Liver (tissue), 9 donors: ENCODE results near the gene RGS14. TPM values are rescaled to one million over a fixed set of nuclear protein-coding genes. Genes with fewer than 3 reads are reported as not detected.

Experiments used
- DNase-seq: peaks from one replicate; pipeline ENCODE4 v3.0.0-alpha.2; 2017; ENCODE audit warnings: low spot score
- H3K27ac ChIP-seq, 2 donors: one replicate each; pipeline ENCODE4 v1.7.0; 2013; ENCODE audit warnings: inconsistent platforms in 2 of 2, low read length in 2 of 2, control low read depth in 1 of 2, low read depth in 1 of 2, mild to moderate bottlenecking in 1 of 2
- H3K27me3 ChIP-seq, 4 donors: one replicate each; pipeline versions ENCODE4 v1.6.1 to v1.7.0; 2013; ENCODE audit warnings: low read length in 3 of 4, inconsistent platforms in 1 of 4, mild to moderate bottlenecking in 1 of 4, moderate library complexity in 1 of 4; ENCODE audit not compliant: control insufficient read depth in 4 of 4, insufficient read depth in 4 of 4
- H3K36me3 ChIP-seq, 4 donors: one replicate each; pipeline versions ENCODE4 v1.6.1 to v1.7.0; 2013; ENCODE audit warnings: low read length in 3 of 4, mild to moderate bottlenecking in 3 of 4, low read depth in 1 of 4, moderate library complexity in 1 of 4; ENCODE audit not compliant: control insufficient read depth in 4 of 4, insufficient read depth in 3 of 4
- H3K4me1 ChIP-seq, 4 donors: one replicate each; pipeline versions ENCODE4 v1.6.1 to v1.7.0; 2013; ENCODE audit warnings: low read length in 3 of 4, mild to moderate bottlenecking in 3 of 4, moderate library complexity in 1 of 4; ENCODE audit not compliant: control insufficient read depth in 4 of 4, insufficient read depth in 4 of 4
- H3K4me3 ChIP-seq, 3 donors: one replicate each; pipeline versions ENCODE4 v1.6.1 to v1.7.0; 2013; ENCODE audit warnings: low read length in 3 of 3, control low read depth in 1 of 3, low read depth in 1 of 3, mild to moderate bottlenecking in 1 of 3
- H3K9ac ChIP-seq, 2 donors: one replicate each; pipeline ENCODE4 v1.7.0; 2013; ENCODE audit warnings: low read length in 2 of 2, mild to moderate bottlenecking in 2 of 2, moderate library complexity in 2 of 2, control low read depth in 1 of 2, low read depth in 1 of 2
- H3K9me3 ChIP-seq, 4 donors: one replicate each; pipeline versions ENCODE4 v1.6.1 to v1.7.0; 2013; ENCODE audit warnings: low read length in 3 of 4; ENCODE audit not compliant: control insufficient read depth in 4 of 4
- ATF3 ChIP-seq: IDR thresholded peaks from 2 replicates; pipeline ENCODE4 v1.6.1; 2016; ENCODE audit warnings: antibody characterized with exemption
- EGR1 ChIP-seq, 2 donors: IDR thresholded peaks; 2 replicates each; pipeline ENCODE4 v1.6.1; 2016 to 2018; ENCODE audit warnings: antibody characterized with exemption in 2 of 2, low read depth in 2 of 2
- FOXA1 ChIP-seq: IDR thresholded peaks from 2 replicates; pipeline ENCODE4 v1.6.1; 2016; ENCODE audit warnings: antibody characterized with exemption
- FOXA2 ChIP-seq: IDR thresholded peaks from 2 replicates; pipeline ENCODE4 v1.6.1; 2016; ENCODE audit warnings: antibody characterized with exemption
- GABPA ChIP-seq, 2 donors: IDR thresholded peaks in 1 of 2; conservative IDR thresholded peaks in 1 of 2; 2 replicates each; pipeline ENCODE4 v1.6.1; 2016; ENCODE audit warnings: antibody characterized with exemption in 2 of 2, mild to moderate bottlenecking in 1 of 2, moderate library complexity in 1 of 2
- HNF4A ChIP-seq, 2 donors: conservative IDR thresholded peaks; 2 replicates each; pipeline ENCODE4 v1.6.1; 2016; ENCODE audit warnings: antibody characterized with exemption in 2 of 2, mild to moderate bottlenecking in 2 of 2
- HNF4G ChIP-seq: IDR thresholded peaks from 2 replicates; pipeline ENCODE4 v1.6.1; 2016; ENCODE audit warnings: antibody characterized with exemption
- JUND ChIP-seq, 2 donors: IDR thresholded peaks; 2 replicates each; pipeline ENCODE4 v1.6.1; 2016; ENCODE audit warnings: antibody characterized with exemption in 2 of 2
- MAX ChIP-seq: IDR thresholded peaks from 2 replicates; pipeline ENCODE4 v1.6.1; 2016; ENCODE audit warnings: antibody characterized with exemption
- NR2F2 ChIP-seq: IDR thresholded peaks from 2 replicates; pipeline ENCODE4 v1.6.1; 2016; ENCODE audit warnings: antibody characterized with exemption
- RAD21 ChIP-seq, 2 donors: IDR thresholded peaks; 2 replicates each; pipeline ENCODE4 v1.6.1; 2016; ENCODE audit warnings: antibody characterized with exemption in 2 of 2, mild to moderate bottlenecking in 2 of 2
- RXRA ChIP-seq, 2 donors: IDR thresholded peaks; 2 replicates each; pipeline ENCODE4 v1.6.1; 2017 to 2018; ENCODE audit warnings: antibody characterized with exemption in 2 of 2, mild to moderate bottlenecking in 1 of 2
- TAF1 ChIP-seq: conservative IDR thresholded peaks from 2 replicates; pipeline ENCODE4 v1.6.1; 2016; ENCODE audit warnings: antibody characterized with exemption, mild to moderate bottlenecking
- YY1 ChIP-seq: IDR thresholded peaks from 2 replicates; pipeline ENCODE4 v1.6.1; 2016; ENCODE audit warnings: antibody characterized with exemption, mild to moderate bottlenecking
- WGBS: extraction: QIAGEN DNeasy Blood & Tissue Kit; methylation state at CpG from one replicate; pipeline ENCODE4 v1.1.7; 2013; 5-methylcytosine and 5-hydroxymethylcytosine counted together
- polyA plus RNA-seq, 2 donors: library from polyadenylated mRNA; stranded (reverse) in 1 of 2; unstranded in 1 of 2; fragments of 200-250 nt in 1 of 2; fragments of >200 nt in 1 of 2; fragmentation: Nextera tagmentation in 1 of 2; extraction: Ambion mirVana in 1 of 2; gene quantifications; one replicate each; pipeline versions ENCODE4 v1.2.1 to v1.2.3, GENCODE V29; 2013 to 2015
- total RNA-seq, 2 donors: library from RNA; depleted of rRNA; stranded (reverse); fragments of >200 nt; gene quantifications; one replicate each; pipeline ENCODE4 v1.2.3, GENCODE V29; 2014
- TF ChIP-seq, protein P1 (sequence below): IDR thresholded peaks from 2 replicates; pipeline ENCODE4 v1.6.1; 2016; ENCODE audit warnings: antibody characterized with exemption, mild to moderate bottlenecking
- TF ChIP-seq, protein P2 (sequence below): IDR thresholded peaks from 2 replicates; pipeline ENCODE4 v1.6.1; 2016; ENCODE audit warnings: antibody characterized with exemption
- donor health status: healthy.
- donor health status: healthy.
- donor health status: healthy.
- donor health status: healthy.
- donor health status: healthy.

Gene RGS14
- total and polyA plus RNA-seq, 4 donors = 10.2 to 53.8 (median 33.3) TPM

- no peak for DNase-seq
- H3K27me3 ChIP-seq = no peaks in the 10 kb centered on the region
- 92% methylated on average over 10 of the region's 10 CpGs for WGBS
Measured at GRCh38 chr5:177396807-177397206, 39.1 kb downstream of the RGS14 start.

GRCh38 chr5:177397875-177398390 lies 40.2 kb downstream of the RGS14 start:
- Histone ChIP-seq H3K9me3 (no peaks in the 10 kb centered on the region), H3K27me3 (no peaks in the 10 kb centered on the region)

More at GRCh38 chr5:177396807-177397206, 39.1 kb downstream of the RGS14 start:
- H3K27ac ChIP-seq = no peak overlapping the region
- H3K36me3 ChIP-seq = peaks cover 0 to 6% (median 0%) of the 10 kb centered on the region in 4 donors
- TF ChIP-seq FOXA1 (no peak), FOXA2 (no peak)
- TF ChIP-seq, protein P1, sequence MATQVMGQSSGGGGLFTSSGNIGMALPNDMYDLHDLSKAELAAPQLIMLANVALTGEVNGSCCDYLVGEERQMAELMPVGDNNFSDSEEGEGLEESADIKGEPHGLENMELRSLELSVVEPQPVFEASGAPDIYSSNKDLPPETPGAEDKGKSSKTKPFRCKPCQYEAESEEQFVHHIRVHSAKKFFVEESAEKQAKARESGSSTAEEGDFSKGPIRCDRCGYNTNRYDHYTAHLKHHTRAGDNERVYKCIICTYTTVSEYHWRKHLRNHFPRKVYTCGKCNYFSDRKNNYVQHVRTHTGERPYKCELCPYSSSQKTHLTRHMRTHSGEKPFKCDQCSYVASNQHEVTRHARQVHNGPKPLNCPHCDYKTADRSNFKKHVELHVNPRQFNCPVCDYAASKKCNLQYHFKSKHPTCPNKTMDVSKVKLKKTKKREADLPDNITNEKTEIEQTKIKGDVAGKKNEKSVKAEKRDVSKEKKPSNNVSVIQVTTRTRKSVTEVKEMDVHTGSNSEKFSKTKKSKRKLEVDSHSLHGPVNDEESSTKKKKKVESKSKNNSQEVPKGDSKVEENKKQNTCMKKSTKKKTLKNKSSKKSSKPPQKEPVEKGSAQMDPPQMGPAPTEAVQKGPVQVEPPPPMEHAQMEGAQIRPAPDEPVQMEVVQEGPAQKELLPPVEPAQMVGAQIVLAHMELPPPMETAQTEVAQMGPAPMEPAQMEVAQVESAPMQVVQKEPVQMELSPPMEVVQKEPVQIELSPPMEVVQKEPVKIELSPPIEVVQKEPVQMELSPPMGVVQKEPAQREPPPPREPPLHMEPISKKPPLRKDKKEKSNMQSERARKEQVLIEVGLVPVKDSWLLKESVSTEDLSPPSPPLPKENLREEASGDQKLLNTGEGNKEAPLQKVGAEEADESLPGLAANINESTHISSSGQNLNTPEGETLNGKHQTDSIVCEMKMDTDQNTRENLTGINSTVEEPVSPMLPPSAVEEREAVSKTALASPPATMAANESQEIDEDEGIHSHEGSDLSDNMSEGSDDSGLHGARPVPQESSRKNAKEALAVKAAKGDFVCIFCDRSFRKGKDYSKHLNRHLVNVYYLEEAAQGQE = no peak
- no peaks in the 10 kb centered on the region for H3K9me3 ChIP-seq
- H3K4me3 ChIP-seq = no peak overlapping the region
- peaks cover 0 to 11% (median 6%) of the 10 kb centered on the region in 4 donors for H3K4me1 ChIP-seq
- H3K9ac ChIP-seq = no peak overlapping the region

DNA sequence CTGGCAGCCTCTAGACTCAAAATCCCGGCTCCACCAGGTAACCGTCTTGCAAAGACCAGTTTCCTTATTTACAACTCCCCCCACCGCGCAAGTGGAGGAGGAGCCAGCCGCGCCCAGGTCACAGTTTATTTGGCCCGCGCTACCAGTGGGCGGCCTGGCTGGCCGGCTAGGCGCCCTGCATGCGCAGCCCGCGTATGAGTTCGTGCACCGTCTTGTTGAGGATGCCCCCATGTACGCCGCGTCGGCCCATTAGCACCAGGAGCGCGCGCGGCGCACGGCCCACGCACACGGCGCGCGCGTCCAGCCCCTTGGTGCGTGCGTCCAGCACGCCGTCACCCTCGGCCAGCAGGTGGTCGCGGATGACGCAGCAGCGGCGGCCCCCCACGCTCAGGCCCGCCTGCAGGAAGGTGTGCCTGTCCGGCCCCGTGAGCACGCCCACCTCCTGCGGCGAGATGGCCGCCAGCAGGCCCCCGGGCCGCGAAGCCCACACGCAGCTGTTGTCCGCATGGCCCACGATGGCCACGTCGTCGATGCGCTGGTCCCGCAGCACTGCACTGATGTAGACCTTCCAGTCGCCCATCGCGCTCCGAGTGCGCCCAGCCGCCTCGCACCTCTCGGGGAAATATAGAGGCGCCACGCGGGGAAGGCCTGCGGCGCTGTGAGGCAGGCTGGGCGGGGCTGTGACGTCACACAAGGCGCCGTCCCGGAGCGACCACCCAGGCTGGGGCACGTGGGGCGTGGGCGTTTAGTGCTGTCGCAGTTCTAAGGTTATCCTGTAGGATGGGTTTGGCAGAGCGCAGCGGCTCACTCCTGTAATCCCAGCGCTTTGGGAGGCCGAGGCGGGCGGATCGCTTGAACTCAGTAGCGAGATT lies 42.5 kb downstream of the RGS14 start, which contains the start of gene PFN3:
Gene PFN3 (minus strand): TSS at position 665 of the 872 bp plus-strand sequence. CDS start 85 bp downstream, at position 580.
- 40% methylated on average over 92 of the region's 92 CpGs for WGBS

More at GRCh38 chr5:177397875-177398390, 40.2 kb downstream of the RGS14 start:
- DNase-seq = no peak
- Histone ChIP-seq H3K4me1 (peaks cover 0 to 14% (median 6%) of the 10 kb centered on the region in 4 donors), H3K9ac (no peak overlapping the region), H3K4me3 (no peak overlapping the region), H3K27ac (no peak overlapping the region), H3K36me3 (peaks cover 0 to 7% (median 4%) of the 10 kb centered on the region in 4 donors)
- TF ChIP-seq EGR1 (IDR thresholded peaks at IDR 0.05; ENCODE audit: low read depth in 2 of 2) (no peak), RXRA (IDR thresholded peaks at IDR 0.05) (no peak), RAD21 (IDR thresholded peaks at IDR 0.05) (no peak), JUND (IDR thresholded peaks at IDR 0.05) (no peak)
- TF ChIP-seq, protein P2, sequence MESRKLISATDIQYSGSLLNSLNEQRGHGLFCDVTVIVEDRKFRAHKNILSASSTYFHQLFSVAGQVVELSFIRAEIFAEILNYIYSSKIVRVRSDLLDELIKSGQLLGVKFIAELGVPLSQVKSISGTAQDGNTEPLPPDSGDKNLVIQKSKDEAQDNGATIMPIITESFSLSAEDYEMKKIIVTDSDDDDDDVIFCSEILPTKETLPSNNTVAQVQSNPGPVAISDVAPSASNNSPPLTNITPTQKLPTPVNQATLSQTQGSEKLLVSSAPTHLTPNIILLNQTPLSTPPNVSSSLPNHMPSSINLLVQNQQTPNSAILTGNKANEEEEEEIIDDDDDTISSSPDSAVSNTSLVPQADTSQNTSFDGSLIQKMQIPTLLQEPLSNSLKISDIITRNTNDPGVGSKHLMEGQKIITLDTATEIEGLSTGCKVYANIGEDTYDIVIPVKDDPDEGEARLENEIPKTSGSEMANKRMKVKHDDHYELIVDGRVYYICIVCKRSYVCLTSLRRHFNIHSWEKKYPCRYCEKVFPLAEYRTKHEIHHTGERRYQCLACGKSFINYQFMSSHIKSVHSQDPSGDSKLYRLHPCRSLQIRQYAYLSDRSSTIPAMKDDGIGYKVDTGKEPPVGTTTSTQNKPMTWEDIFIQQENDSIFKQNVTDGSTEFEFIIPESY = no peak
- WGBS = 92% methylated on average over 16 of the region's 16 CpGs

More for the DNA sequence above, 42.5 kb downstream of the RGS14 start, which contains the start of gene PFN3:
- H3K9ac ChIP-seq = no peak within 1 kb of the TSS
- peaks cover 3 to 30% (median 17%) of the 10 kb centered on the region in 4 donors for H3K4me1 ChIP-seq
- H3K4me3 ChIP-seq = no peak within 1 kb of the TSS
- no peaks in the 10 kb centered on the region for H3K27me3 ChIP-seq
- H3K36me3 ChIP-seq = peaks cover 0 to 11% (median 5%) of the 10 kb centered on the region in 4 donors
- DNase-seq = no peak
- TF ChIP-seq HNF4G = no peak
- TF ChIP-seq HNF4A (conservative IDR thresholded peaks at IDR 0.05) = no peak
- no peak for TF ChIP-seq JUND (IDR thresholded peaks at IDR 0.05)
- TF ChIP-seq TAF1 = no peak
- TF ChIP-seq RAD21 (IDR thresholded peaks at IDR 0.05) = no peak
- no peak for TF ChIP-seq EGR1 (IDR thresholded peaks at IDR 0.05; ENCODE audit: low read depth in 2 of 2)
- TF ChIP-seq ATF3 = no peak
- TF ChIP-seq YY1 = no peak
- no peak for TF ChIP-seq FOXA1
- no peak for TF ChIP-seq RXRA (IDR thresholded peaks at IDR 0.05)
- TF ChIP-seq NR2F2 = no peak
- TF ChIP-seq FOXA2 = no peak
- no peak for TF ChIP-seq GABPA (IDR thresholded peaks at IDR 0.05 in 1 of 2, conservative IDR thresholded peaks at IDR 0.05 in 1 of 2)
- no peak for TF ChIP-seq MAX
- no peaks in the 10 kb centered on the region for H3K9me3 ChIP-seq
- H3K27ac ChIP-seq = no peak within 1 kb of the TSS
